HUES6 (cell line): ENCODE measurements around the gene CBX5.

Experiments
- H3K27ac ChIP-seq: 2 replicates; pipeline ENCODE4 v1.7.0; 2013; ENCODE audit warnings: low read depth, mild to moderate bottlenecking, low read length, inconsistent platforms
- H3K27me3 ChIP-seq: 2 replicates; pipeline ENCODE4 v1.6.1; 2013; ENCODE audit warnings: low read length; ENCODE audit not compliant: control insufficient read depth, insufficient read depth
- H3K36me3 ChIP-seq: 2 replicates; pipeline ENCODE4 v1.6.1; 2013; ENCODE audit warnings: low read length; ENCODE audit not compliant: control insufficient read depth, insufficient read depth
- H3K4me1 ChIP-seq: 2 replicates; pipeline ENCODE4 v1.6.1; 2013; ENCODE audit warnings: low read length; ENCODE audit not compliant: control insufficient read depth, insufficient read depth
- H3K4me3 ChIP-seq: 2 replicates; pipeline ENCODE4 v1.5.1; 2013; ENCODE audit warnings: low read depth, low read length
- H3K9ac ChIP-seq: one replicate; pipeline ENCODE4 v1.6.1; 2013; ENCODE audit warnings: mild to moderate bottlenecking, low read length
- H3K9me3 ChIP-seq: 2 replicates; pipeline ENCODE4 v1.6.1; 2013; ENCODE audit warnings: low read depth, low read length; ENCODE audit not compliant: control insufficient read depth, insufficient read depth

CBX5 gene

DNA sequence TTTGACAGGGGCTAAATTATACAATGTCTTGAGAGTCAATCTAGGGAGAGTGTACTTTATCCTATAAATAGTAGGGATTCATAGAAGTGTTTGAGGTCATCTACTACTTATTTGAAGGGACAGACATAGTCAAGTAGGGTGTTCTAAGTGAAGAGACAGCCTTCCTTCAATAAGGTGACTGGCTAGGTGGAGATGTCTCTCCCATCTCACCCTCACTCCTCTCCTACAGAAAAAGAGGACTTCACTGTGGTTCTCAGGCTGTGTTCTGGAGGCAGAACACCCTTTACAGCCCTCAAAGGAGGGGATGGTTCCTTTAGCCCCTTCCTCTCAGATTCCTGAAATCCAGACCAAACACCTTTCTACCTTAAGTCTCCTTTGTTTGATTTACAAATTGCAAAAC is 23.7 kb upstream of the CBX5 start:
- Histone ChIP-seq H3K27me3 (no peaks in the 10 kb centered on the region), H3K27ac (no peak overlapping the region)

DNA sequence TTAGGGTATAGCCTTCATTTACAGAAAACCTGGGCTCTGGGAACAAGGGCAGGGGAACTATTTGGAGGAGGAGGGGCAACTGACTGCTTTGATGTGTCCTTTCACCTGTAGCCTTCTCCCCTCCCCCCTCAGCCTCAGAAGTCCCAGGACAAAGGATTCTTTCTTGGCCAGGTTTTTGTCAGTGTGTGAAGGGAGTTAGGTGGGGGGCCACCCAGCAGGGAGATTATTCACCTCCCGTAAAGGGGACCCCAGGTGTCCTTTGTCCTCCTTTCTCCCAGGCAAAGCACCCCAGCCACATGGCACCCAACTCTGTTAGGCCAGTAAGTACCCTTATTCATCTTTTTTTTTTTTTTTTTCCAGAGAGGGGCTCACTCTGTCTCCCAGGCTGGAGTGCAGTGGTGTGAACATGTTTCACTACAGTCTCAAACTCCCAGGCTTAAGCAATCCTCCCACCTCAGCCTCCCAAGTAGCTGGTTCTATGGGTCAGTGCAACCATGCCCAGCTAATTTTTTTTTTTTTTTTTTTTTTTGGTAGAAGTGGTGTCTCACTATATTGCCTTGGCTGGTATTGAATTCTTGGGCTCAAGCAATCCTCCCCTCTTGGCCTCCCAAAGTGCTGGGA is 21.6 kb upstream of the CBX5 start:
- Histone ChIP-seq H3K4me3 (peak overlapping the region; percentile 65), H3K9ac (peak overlapping the region; percentile 93), H3K27ac (peak overlapping the region; percentile 70; the same call in 1 of the 2 replicates)

More for the DNA sequence above, 23.7 kb upstream of the CBX5 start:
- no peaks in the 10 kb centered on the region for H3K9me3 ChIP-seq
- no peak overlapping the region for H3K4me3 ChIP-seq
- no peak overlapping the region for H3K9ac ChIP-seq
- H3K4me1 ChIP-seq: peaks cover 50% of the 10 kb centered on the region
- H3K36me3 ChIP-seq: no peaks in the 10 kb centered on the region

DNA sequence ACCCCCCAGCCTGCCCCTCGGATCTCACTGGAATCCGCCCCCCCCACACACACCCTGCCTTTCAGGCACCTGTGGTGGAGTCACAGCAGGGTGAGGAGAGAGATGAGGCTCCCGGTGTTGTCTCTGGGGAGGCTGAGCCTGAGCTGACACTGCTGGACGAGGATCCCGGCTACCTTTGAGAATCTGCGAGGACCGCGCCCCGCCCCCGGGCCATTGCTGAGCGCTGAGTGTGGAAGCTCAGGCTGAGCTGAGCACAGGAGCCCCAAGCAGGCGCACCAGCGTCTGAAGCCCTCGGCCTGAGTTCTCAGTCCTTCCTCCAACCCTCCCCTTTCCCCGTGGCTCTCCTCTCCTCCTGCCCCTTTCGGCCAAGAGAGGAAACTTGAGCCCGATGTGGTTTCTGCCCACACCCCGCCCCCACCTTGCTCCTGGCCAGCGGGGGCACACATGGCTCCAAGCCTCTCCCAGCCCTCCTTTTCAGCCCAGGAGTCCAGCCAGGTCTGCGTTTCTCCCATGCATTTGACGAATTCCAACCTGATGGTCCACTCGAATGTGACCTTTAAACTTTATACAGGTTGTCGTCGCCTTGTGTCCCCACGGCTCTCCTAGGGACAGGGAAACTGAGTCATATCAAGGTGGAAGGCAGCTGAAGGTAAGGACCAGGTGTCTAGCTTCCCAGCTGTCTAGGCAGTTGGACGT is 21.0 kb upstream of the CBX5 start, which contains the start of gene NFE2:
TSS of gene NFE2 (minus strand) at position 284 of the 696 bp plus-strand sequence. CDS start 5,767 bp downstream, outside the sequence.
- Histone ChIP-seq H3K4me3 (peak within 1 kb of the TSS; percentile 65), H3K4me1 (peaks cover 43% of the 10 kb centered on the region), H3K9ac (peak within 1 kb of the TSS; percentile 93), H3K27ac (peak within 1 kb of the TSS; percentile 70; the same call in 1 of the 2 replicates), H3K9me3 (no peaks in the 10 kb centered on the region), H3K36me3 (no peaks in the 10 kb centered on the region), H3K27me3 (no peaks in the 10 kb centered on the region)

More for the DNA sequence above, 21.6 kb upstream of the CBX5 start:
- no peaks in the 10 kb centered on the region for H3K27me3 ChIP-seq
- no peaks in the 10 kb centered on the region for H3K9me3 ChIP-seq
- H3K4me1 ChIP-seq: peaks cover 43% of the 10 kb centered on the region
- H3K36me3 ChIP-seq: no peaks in the 10 kb centered on the region

DNA sequence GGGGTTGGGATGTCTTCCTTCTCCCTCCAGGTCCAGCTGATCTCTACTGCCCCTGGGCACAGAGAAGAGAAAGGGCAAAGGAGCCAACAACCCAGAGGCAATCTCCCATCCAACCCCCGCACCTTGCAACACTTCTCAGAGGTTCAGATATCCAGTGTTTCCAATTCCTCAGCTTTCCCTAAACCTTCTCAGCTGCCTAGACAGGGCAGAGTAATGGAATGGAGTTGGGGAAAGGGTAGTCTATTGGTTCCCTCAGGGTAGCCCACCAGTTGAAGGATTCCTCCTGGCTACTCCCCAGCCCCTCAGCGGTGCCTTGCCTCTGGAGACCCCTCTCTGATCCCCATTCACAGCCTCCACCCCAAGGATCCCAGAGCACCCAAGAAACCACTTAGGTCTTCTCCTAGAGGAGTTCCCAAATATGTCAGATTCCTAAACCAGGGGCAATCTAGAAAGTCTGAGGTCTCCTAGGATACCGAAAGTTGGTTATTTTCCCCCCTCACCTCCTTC is 20.4 kb upstream of the CBX5 start:
- Histone ChIP-seq H3K27me3 (no peaks in the 10 kb centered on the region), H3K4me1 (peaks cover 43% of the 10 kb centered on the region), H3K9me3 (no peaks in the 10 kb centered on the region), H3K36me3 (no peaks in the 10 kb centered on the region), H3K9ac (peak overlapping the region; percentile 10), H3K4me3 (peak overlapping the region; percentile 65), H3K27ac (no peak overlapping the region; the same call in 1 of the 2 replicates)

DNA sequence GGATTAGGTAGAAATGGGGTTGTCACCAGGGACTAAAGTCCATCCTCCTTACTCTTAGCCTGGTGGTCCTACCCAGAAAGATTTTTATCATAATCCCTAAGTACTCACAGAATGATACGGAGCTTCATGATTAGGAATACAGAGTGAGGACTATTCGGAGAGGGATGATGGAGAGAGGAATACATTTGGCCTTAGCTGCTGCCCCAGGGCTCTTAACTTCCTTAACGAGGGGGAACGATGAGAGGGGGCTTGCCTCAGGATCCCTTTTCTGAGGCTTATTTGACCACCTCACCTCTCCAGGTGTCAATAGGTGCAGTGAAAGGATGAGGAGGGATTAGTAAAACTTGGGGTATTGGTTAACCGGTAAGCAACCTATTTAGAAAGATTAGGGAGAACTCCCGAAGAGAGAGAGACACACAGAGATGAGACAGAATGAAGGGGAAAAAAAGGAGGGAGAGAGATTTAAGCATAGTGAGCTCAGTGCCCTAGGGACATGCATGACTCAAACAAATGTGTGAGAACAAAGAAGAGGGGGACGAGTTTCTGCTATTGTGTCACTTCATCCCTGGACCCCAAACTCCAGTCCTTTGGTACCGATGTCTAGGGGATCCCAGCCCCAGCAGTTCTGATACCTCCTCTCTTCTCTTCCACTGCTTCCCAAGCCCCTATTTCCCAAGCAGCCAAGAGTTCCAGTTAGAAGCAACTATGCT is 19.7 kb upstream of the CBX5 start:
- peaks cover 41% of the 10 kb centered on the region for H3K4me1 ChIP-seq
- peak overlapping the region; percentile 65 for H3K4me3 ChIP-seq
- no peaks in the 10 kb centered on the region for H3K9me3 ChIP-seq
- no peaks in the 10 kb centered on the region for H3K27me3 ChIP-seq
- H3K27ac ChIP-seq: no peak overlapping the region; the same call in 1 of the 2 replicates
- peak overlapping the region; percentile 10 for H3K9ac ChIP-seq
- H3K36me3 ChIP-seq: no peaks in the 10 kb centered on the region

DNA sequence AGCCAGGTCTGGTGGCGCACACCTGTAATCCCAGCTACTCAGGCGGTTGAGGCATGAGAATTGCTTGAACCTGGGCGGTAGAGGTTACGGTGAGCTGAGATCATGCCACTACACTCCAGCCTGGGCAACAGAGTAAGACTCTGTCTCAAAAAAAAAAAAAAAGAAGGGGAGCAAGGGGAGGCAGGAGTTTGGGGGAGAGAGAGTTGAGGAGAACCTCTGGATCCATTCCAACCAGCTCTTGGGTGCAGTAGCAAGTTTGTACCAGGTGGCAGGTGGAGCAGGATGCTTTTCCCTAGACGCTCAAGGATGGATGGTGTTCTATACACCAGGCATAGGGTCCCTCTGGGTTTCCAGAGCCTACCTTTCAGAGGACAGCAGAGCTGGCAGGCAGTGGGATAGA is 19.0 kb upstream of the CBX5 start:
- H3K9ac ChIP-seq: no peak overlapping the region
- H3K4me1 ChIP-seq: peaks cover 34% of the 10 kb centered on the region

DNA sequence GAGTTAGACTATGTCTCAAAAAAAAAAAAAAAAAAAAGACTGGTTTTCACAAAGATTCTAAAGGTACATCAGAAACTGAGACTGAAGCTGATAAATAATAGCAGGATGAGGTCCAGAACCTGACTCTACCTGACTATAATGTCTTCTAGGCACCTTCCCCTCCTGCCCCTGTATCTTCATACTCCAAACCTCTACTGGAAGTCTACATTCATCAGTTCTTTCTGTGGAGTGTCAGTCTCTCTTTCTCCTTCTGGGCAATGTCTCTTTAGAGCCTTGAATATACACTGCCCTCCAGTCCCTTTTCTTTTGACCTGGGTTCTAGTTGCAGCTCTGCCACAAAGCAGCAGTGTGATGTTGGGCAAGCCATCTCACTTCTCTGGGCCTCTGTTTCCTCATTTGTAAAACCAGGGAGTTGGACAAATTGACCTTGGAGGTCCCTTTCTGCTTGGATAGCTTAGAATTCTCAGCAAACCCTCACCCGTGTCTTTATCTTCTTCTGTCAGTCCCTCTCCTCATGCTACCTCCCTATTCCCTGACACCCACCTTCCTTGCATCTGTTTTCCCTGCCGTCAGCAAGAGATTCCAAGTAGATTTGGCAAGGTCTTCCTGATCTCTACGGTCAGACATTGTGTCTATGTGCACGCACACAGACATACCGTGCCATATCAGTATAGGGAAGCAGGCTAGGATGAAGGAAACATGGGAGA is 16.6 kb upstream of the CBX5 start:
- H3K27ac ChIP-seq: no peak overlapping the region
- no peaks in the 10 kb centered on the region for H3K9me3 ChIP-seq
- no peak overlapping the region for H3K4me3 ChIP-seq
- H3K9ac ChIP-seq: no peak overlapping the region
- H3K36me3 ChIP-seq: no peaks in the 10 kb centered on the region; the same call in 1 of the 2 replicates
- H3K4me1 ChIP-seq: peaks cover 17% of the 10 kb centered on the region
- H3K27me3 ChIP-seq: no peaks in the 10 kb centered on the region

More for the DNA sequence above, 19.0 kb upstream of the CBX5 start:
- Histone ChIP-seq H3K4me3 (no peak overlapping the region), H3K27ac (no peak overlapping the region), H3K27me3 (no peaks in the 10 kb centered on the region), H3K36me3 (no peaks in the 10 kb centered on the region), H3K9me3 (no peaks in the 10 kb centered on the region)

DNA sequence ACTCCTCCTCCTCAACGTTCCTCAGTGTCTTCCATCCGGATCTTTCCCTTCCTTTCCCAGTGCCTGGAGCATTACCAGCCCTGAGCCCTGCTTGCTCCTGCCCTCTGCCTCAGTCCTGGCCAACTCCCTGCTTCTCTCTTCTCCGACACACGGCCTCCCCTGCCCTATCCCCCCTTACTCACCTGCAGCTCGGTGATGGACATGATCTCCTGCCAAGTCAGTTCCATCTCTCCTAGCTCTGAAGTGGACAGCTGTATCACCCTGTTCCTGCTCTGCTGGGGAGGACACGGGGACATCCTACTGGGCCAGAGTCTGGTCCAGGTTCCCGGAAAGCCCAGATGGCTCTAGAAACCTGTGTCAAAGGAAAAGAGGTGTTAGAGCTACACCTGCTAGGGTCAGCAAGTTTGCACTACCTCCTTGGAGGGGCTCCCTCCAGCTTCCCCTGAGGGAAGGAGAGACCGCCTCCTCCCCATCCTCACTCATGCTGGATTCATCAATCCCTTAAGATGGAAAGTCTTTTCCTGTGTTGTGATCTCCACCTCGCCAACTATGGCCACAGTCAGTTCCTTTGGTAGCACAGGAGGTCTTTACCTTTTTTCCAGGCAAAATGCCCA is 15.1 kb upstream of the CBX5 start:
- no peak overlapping the region for H3K4me3 ChIP-seq

DNA sequence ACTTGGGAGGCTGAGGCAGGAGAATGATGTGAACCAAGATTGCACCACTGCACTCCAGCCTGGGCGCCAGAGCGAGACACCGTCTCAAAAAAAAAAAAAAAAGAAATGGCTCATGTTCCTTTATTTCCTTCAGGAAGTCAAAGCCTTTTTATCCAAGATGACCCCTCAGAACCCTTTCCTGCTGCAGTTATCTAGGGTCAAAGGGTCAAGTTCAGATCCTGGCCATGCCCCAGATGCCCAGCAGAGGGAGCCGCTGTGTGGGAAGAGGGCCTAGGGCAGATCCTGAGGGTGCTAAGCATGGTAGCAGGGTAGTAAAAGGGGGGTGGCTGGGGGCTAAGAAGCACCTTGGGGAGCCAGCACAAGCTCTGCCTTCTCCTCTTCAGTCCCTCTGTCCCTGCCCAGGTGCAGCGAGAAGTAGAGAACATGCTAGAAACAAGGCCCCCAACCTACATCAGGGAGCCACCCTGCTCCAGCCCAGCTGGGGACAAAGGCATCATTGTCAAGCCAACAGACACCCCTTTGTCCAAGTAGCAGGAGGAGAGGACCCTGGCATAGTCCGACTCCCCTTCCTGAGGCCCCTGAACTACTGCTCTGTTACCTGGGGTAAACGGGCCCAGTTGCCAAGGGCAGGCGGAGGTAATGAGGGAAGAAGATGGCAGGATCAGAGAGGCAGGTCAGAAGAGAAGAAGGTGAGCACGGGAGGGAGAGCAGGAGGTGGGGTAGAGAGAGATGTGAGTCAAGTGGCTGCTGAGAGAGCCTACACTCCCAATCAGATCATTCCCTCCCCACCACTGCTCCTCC is 14.4 kb upstream of the CBX5 start:
- Histone ChIP-seq H3K4me3 (no peak overlapping the region), H3K27ac (no peak overlapping the region)

More for the DNA sequence above, 15.1 kb upstream of the CBX5 start:
- H3K27me3 ChIP-seq: no peaks in the 10 kb centered on the region
- no peaks in the 10 kb centered on the region; the same call in 1 of the 2 replicates for H3K36me3 ChIP-seq
- peaks cover 6% of the 10 kb centered on the region for H3K4me1 ChIP-seq
- H3K9ac ChIP-seq: no peak overlapping the region
- no peak overlapping the region for H3K27ac ChIP-seq
- no peaks in the 10 kb centered on the region for H3K9me3 ChIP-seq

More for the DNA sequence above, 14.4 kb upstream of the CBX5 start:
- H3K9ac ChIP-seq: no peak overlapping the region
- H3K4me1 ChIP-seq: no peaks in the 10 kb centered on the region; the same call in 1 of the 2 replicates
- H3K9me3 ChIP-seq: no peaks in the 10 kb centered on the region
- H3K36me3 ChIP-seq: no peaks in the 10 kb centered on the region; the same call in 1 of the 2 replicates
- H3K27me3 ChIP-seq: no peaks in the 10 kb centered on the region
